Thyroid gland (tissue), 4 donors: ENCODE results near the gene ELF5.

ENCODE experiments used
- CTCF ChIP-seq, 6 experiments: fragments of 200-600 bp in 3 of 6; fragments of 450-650 bp in 3 of 6; sonication (generic) in 3 of 6; IDR thresholded peaks; one replicate each; pipeline ENCODE4 v1.5.1; 2016 to 2019; ENCODE audit warnings: antibody characterized with exemption in 6 of 6, mild to moderate bottlenecking in 2 of 6, inconsistent platforms in 1 of 6, moderate library complexity in 1 of 6
- POLR2A ChIP-seq, 2 donors: fragments of 450-650 bp; IDR thresholded peaks; one replicate each; pipeline ENCODE4 v1.6.1; 2017; ENCODE audit warnings: antibody characterized with exemption in 2 of 2, mild to moderate bottlenecking in 2 of 2, moderate library complexity in 1 of 2

- TF ChIP-seq CTCF (IDR thresholded peaks at IDR 0.05) = no peak
- TF ChIP-seq POLR2A (IDR thresholded peaks at IDR 0.05) = no peak
Observed at GRCh38 chr11:34510218-34510617, 3.4 kb downstream of the ELF5 start.
